Vagina (tissue), 2 donors: ENCODE results near the gene CRYGD.

ENCODE experiments used
- POLR2A ChIP-seq, 2 donors: fragments of 450-650 bp; IDR thresholded peaks; one replicate each; pipeline ENCODE4 v1.6.1; 2017; ENCODE audit warnings: antibody characterized with exemption in 2 of 2, mild to moderate bottlenecking in 2 of 2, moderate library complexity in 2 of 2
- TF ChIP-seq, protein P1 (sequence below), 3 experiments: fragments of 450-650 bp in 2 of 3; fragments of 200-600 bp in 1 of 3; sonication (generic) in 1 of 3; IDR thresholded peaks; one replicate each; pipeline ENCODE4 v1.5.1; 2017 to 2019; ENCODE audit warnings: antibody characterized with exemption in 3 of 3, mild to moderate bottlenecking in 2 of 3, moderate library complexity in 2 of 3

DNA sequence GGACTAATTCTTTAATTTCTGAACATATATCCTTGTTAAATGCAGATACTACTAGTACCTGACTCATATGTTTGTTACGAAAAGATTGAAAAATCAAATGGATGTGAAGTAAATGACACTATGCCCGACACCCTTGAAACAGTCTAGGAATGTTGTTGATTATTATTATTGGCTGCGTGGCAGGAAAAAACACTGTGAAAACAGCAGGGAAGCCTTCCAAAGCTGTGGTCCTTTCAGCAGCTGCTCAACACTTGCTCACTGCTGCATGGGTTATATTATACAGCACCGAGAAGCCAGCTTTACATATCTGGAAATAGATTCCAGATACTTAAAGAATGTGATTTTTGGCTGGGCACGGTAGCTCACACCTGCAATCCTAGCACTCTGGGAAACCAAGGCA lies 26.5 kb downstream of the CRYGD start:
- no peak for TF ChIP-seq POLR2A (IDR thresholded peaks at IDR 0.05)
- TF ChIP-seq, protein P1, sequence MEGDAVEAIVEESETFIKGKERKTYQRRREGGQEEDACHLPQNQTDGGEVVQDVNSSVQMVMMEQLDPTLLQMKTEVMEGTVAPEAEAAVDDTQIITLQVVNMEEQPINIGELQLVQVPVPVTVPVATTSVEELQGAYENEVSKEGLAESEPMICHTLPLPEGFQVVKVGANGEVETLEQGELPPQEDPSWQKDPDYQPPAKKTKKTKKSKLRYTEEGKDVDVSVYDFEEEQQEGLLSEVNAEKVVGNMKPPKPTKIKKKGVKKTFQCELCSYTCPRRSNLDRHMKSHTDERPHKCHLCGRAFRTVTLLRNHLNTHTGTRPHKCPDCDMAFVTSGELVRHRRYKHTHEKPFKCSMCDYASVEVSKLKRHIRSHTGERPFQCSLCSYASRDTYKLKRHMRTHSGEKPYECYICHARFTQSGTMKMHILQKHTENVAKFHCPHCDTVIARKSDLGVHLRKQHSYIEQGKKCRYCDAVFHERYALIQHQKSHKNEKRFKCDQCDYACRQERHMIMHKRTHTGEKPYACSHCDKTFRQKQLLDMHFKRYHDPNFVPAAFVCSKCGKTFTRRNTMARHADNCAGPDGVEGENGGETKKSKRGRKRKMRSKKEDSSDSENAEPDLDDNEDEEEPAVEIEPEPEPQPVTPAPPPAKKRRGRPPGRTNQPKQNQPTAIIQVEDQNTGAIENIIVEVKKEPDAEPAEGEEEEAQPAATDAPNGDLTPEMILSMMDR (IDR thresholded peaks at IDR 0.05): no peak
